H9 (cell line): ENCODE measurements around the gene MCCC1. TPM values are rescaled to one million over a fixed set of nuclear protein-coding genes. Genes with fewer than 3 reads are reported as not detected.

Source experiments
- DNase-seq: peaks from one replicate; pipeline ENCODE4 v3.0.0-alpha.2; 2017
- H2AFZ ChIP-seq: one replicate; pipeline ENCODE4 v1.6.1; 2013; ENCODE audit warnings: mild to moderate bottlenecking, low read length, control low read depth, moderate library complexity
- H2AK5ac ChIP-seq: 2 replicates; pipeline ENCODE4 v1.6.1; 2013; ENCODE audit warnings: low read length, control low read depth, mixed read lengths; ENCODE audit not compliant: insufficient read length
- H2BK120ac ChIP-seq: one replicate; pipeline ENCODE4 v1.6.1; 2013; ENCODE audit warnings: low read depth, mild to moderate bottlenecking, low read length, control low read depth, inconsistent platforms; ENCODE audit not compliant: poor library complexity, severe bottlenecking
- H2BK12ac ChIP-seq: 2 replicates; pipeline ENCODE4 v1.6.1; 2013; ENCODE audit warnings: low read length, control low read depth, mixed read lengths, low read depth; ENCODE audit not compliant: insufficient read length
- H2BK15ac ChIP-seq: 2 replicates; pipeline ENCODE4 v1.6.1; 2013; ENCODE audit warnings: low read depth, low read length, control low read depth
- H2BK20ac ChIP-seq: one replicate; pipeline ENCODE4 v1.6.1; 2013; ENCODE audit warnings: low read depth, mild to moderate bottlenecking, low read length, control low read depth, inconsistent platforms; ENCODE audit not compliant: poor library complexity, severe bottlenecking
- H2BK5ac ChIP-seq: 2 replicates; pipeline ENCODE4 v1.6.1; 2013; ENCODE audit warnings: low read length, control low read depth, mixed read lengths; ENCODE audit not compliant: insufficient read length
- H3K14ac ChIP-seq: 2 replicates; pipeline ENCODE4 v1.6.1; 2013; ENCODE audit warnings: low read length, control low read depth; ENCODE audit not compliant: insufficient read depth
- H3K18ac ChIP-seq: 2 replicates; pipeline ENCODE4 v1.6.1; 2013; ENCODE audit warnings: low read depth, mild to moderate bottlenecking, mixed read lengths, low read length, control low read depth; ENCODE audit not compliant: insufficient read length
- H3K23ac ChIP-seq: 2 replicates; pipeline ENCODE4 v1.6.1; 2013; ENCODE audit warnings: low read length, control low read depth, mixed read lengths, low read depth; ENCODE audit not compliant: insufficient read length
- H3K23me2 ChIP-seq: 2 replicates; pipeline ENCODE4 v1.6.1; 2013; ENCODE audit warnings: low read depth, mild to moderate bottlenecking, mixed read lengths, low read length, control low read depth; ENCODE audit not compliant: insufficient read length, poor library complexity, severe bottlenecking
- H3K27ac ChIP-seq: 2 replicates; pipeline ENCODE4 v1.5.1; 2013; ENCODE audit warnings: low read length, control low read depth, mixed read lengths, low read depth; ENCODE audit not compliant: insufficient read length
- H3K27me3 ChIP-seq: 2 replicates; pipeline ENCODE4 v1.6.1; 2013; ENCODE audit warnings: low read length, control low read depth, inconsistent platforms; ENCODE audit not compliant: insufficient read depth
- H3K4ac ChIP-seq: 2 replicates; pipeline ENCODE4 v1.6.1; 2013; ENCODE audit warnings: low read depth, mild to moderate bottlenecking, control low read depth, inconsistent platforms, low read length, moderate library complexity
- H3K4me1 ChIP-seq: 2 replicates; pipeline ENCODE4 v1.6.1; 2013; ENCODE audit warnings: low read length, control low read depth, inconsistent platforms; ENCODE audit not compliant: insufficient read depth
- H3K4me2 ChIP-seq: 2 replicates; pipeline ENCODE4 v1.6.1; 2013; ENCODE audit warnings: low read length, control low read depth, mixed read lengths; ENCODE audit not compliant: insufficient read length, insufficient read depth
- H3K56ac ChIP-seq: 2 replicates; pipeline ENCODE4 v1.6.1; 2013; ENCODE audit warnings: low read depth, mild to moderate bottlenecking, mixed read lengths, low read length, control low read depth; ENCODE audit not compliant: insufficient read length
- H3K79me1 ChIP-seq: 2 replicates; pipeline ENCODE4 v1.6.1; 2013; ENCODE audit warnings: low read depth, mild to moderate bottlenecking, moderate library complexity, low read length, control low read depth, inconsistent platforms; ENCODE audit not compliant: insufficient read depth, poor library complexity, severe bottlenecking
- H3K79me2 ChIP-seq: 2 replicates; pipeline ENCODE4 v1.6.1; 2013; ENCODE audit warnings: low read length, control low read depth, inconsistent platforms; ENCODE audit not compliant: insufficient read depth
- H3K9ac ChIP-seq: 2 replicates; pipeline ENCODE4 v1.6.1; 2013; ENCODE audit warnings: low read length, control low read depth, mixed read lengths; ENCODE audit not compliant: insufficient read length; ENCODE audit errors: extremely low read depth
- H3K9me3 ChIP-seq: one replicate; pipeline ENCODE4 v1.6.1; 2013; ENCODE audit warnings: low read depth, low read length, inconsistent platforms; ENCODE audit not compliant: control insufficient read depth
- H3T11ph ChIP-seq: one replicate; pipeline ENCODE4 v1.6.1; 2013; ENCODE audit warnings: mild to moderate bottlenecking, low read length, control low read depth, inconsistent platforms
- H4K20me1 ChIP-seq: one replicate; pipeline ENCODE4 v1.6.1; 2013; ENCODE audit not compliant: control insufficient read depth, insufficient read length, insufficient read depth
- H4K5ac ChIP-seq: 2 replicates; pipeline ENCODE4 v1.6.1; 2013; ENCODE audit warnings: low read depth, mild to moderate bottlenecking, mixed read lengths, low read length, control low read depth; ENCODE audit not compliant: insufficient read length
- H4K8ac ChIP-seq: replicated peaks from 2 replicates; pipeline ENCODE4 v1.6.1; 2013; ENCODE audit warnings: low read length, control low read depth, mixed read lengths, low read depth; ENCODE audit not compliant: insufficient read length
- H4K91ac ChIP-seq: 2 replicates; pipeline ENCODE4 v1.6.1; 2013; ENCODE audit warnings: low read depth, mild to moderate bottlenecking, moderate library complexity, mixed read lengths, low read length, control low read depth; ENCODE audit not compliant: insufficient read length
- H3K27ac Mint-ChIP-seq, 3 experiments: 2 replicates in 2 of 3; 3 replicates in 1 of 3; pipeline ENCODE4 v1.8.0; 2020 to 2021; ENCODE audit warnings: mixed read lengths in 3 of 3, mild to moderate bottlenecking in 1 of 3, moderate library complexity in 1 of 3
- H3K27me3 Mint-ChIP-seq: 2 replicates; pipeline ENCODE4 v1.8.0; 2021; ENCODE audit warnings: low read depth, mild to moderate bottlenecking, moderate library complexity, mixed read lengths
- H3K36me3 Mint-ChIP-seq, 3 experiments: 2 replicates in 2 of 3; 3 replicates in 1 of 3; pipeline ENCODE4 v1.8.0; 2020 to 2021; ENCODE audit warnings: low read depth in 3 of 3, mixed read lengths in 3 of 3; ENCODE audit not compliant: insufficient read depth in 1 of 3
- H3K4me1 Mint-ChIP-seq, 2 experiments: 2 replicates each; pipeline ENCODE4 v1.8.0; 2020; ENCODE audit warnings: mixed read lengths in 2 of 2
- H3K4me3 Mint-ChIP-seq, 2 experiments: 2 replicates in 1 of 2; 3 replicates in 1 of 2; pipeline ENCODE4 v1.8.0; 2020 to 2021; ENCODE audit warnings: mild to moderate bottlenecking in 2 of 2, mixed read lengths in 2 of 2, moderate library complexity in 1 of 2
- H3K9me3 Mint-ChIP-seq, 2 experiments: 2 replicates in 1 of 2; 3 replicates in 1 of 2; pipeline ENCODE4 v1.8.0; 2020; ENCODE audit warnings: mild to moderate bottlenecking in 2 of 2, mixed read lengths in 2 of 2, moderate library complexity in 1 of 2
- CTCF ChIP-seq: fragments of 200-600 bp; sonication (generic); conservative IDR thresholded peaks from 3 replicates; pipeline ENCODE4 v1.8.0; 2021; ENCODE audit warnings: antibody characterized with exemption, mild to moderate bottlenecking
- WGBS: extraction: QIAGEN DNeasy Blood & Tissue Kit; methylation state at CpG from one replicate; pipeline ENCODE4 v1.1.7; 2013; ENCODE audit warnings: missing lambda C conversion rate, low lambda C conversion rate, mixed read lengths; ENCODE audit not compliant: insufficient read length; ENCODE audit errors: extremely low coverage; 5-methylcytosine and 5-hydroxymethylcytosine counted together
- total RNA-seq: library from RNA; stranded (reverse); gene quantifications from 2 replicates; pipeline ENCODE4 v1.2.1, GENCODE V29; 2021

The MCCC1 gene
- total RNA-seq, 1 experiment from 2014 or later, result 18.3 TPM

GRCh38 chr3:183120538-183121215, 21.4 kb upstream of the MCCC1 start:
- Histone ChIP-seq H3K23ac (no peak overlapping the region), H3K14ac (no peak overlapping the region), H3K4me2 (no peak overlapping the region), H3K79me2 (no peaks in the 10 kb centered on the region), H3K27me3 (peaks cover 3% of the 10 kb centered on the region; the same call in 1 of the 2 replicates), H4K8ac (no peak overlapping the region), H4K5ac (no peak overlapping the region), H3T11ph (no peak overlapping the region), H2AFZ (no peak overlapping the region), H3K9me3 (no peaks in the 10 kb centered on the region), H3K23me2 (peaks cover 3% of the 10 kb centered on the region), H2BK120ac (no peak overlapping the region), H3K9ac (no peak overlapping the region), H2BK15ac (no peak overlapping the region), H2AK5ac (no peak overlapping the region), H3K56ac (no peak overlapping the region), H3K4me1 (no peaks in the 10 kb centered on the region), H3K4ac (no peak overlapping the region), H2BK12ac (no peak overlapping the region), H4K20me1 (no peaks in the 10 kb centered on the region), H4K91ac (no peak overlapping the region), H3K18ac (no peak overlapping the region), H2BK5ac (no peak overlapping the region), H3K79me1 (no peaks in the 10 kb centered on the region), H2BK20ac (no peak overlapping the region), H3K27ac (no peak overlapping the region)
- no peak overlapping the region for H3K4me3 Mint-ChIP-seq
- H3K9me3 Mint-ChIP-seq, result no peaks in the 10 kb centered on the region
- no peak for TF ChIP-seq CTCF
- WGBS, result no CpG with 5 or more reads among the region's 8 CpGs
- H3K27ac Mint-ChIP-seq, result no peak overlapping the region; a peak in 1 of 7 replicates
- H3K4me1 Mint-ChIP-seq, result peaks cover 2 to 13% of the 10 kb centered on the region in 2 experiments
- peaks cover 28% of the 10 kb centered on the region for H3K27me3 Mint-ChIP-seq
- H3K36me3 Mint-ChIP-seq, result no peaks in the 10 kb centered on the region
- no peak for DNase-seq
